IMR-90 (cell line): Measurements from ENCODE around the gene CREG1. TPM values are rescaled to one million over a fixed set of nuclear protein-coding genes. Genes with fewer than 3 reads are reported as not detected.

Source experiments
- ATAC-seq: fragments of 200-7000 bp; cut with Tn5 transposase; 2 replicates; pipeline ENCODE4 v1.9.1; 2020; ENCODE audit warnings: low read depth, mild to moderate bottlenecking, moderate library complexity
- BruUV-seq: library from RNA; stranded (reverse); fragments of 400-500 nt; replicated peaks from 2 replicates; lab custom pipeline; 2021; lab: Mats Ljungman, UMichigan
- CTCF ChIA-PET: fragments of 300-600 bp; formaldehyde crosslinking; extraction: SDS; loops from one replicate; lab custom pipeline; 2021; ENCODE audit warnings: antibody characterized with exemption; lab: Yijun Ruan, JAX
- POLR2A ChIA-PET: fragments of 300-600 bp; sonication (Branson Sonifier 250); formaldehyde crosslinking; loops from one replicate; lab custom pipeline; 2022; ENCODE audit warnings: antibody characterized with exemption; ENCODE audit not compliant: unreplicated experiment; lab: Charles Lee
- DNase-seq: peaks from one replicate; pipeline ENCODE4 v3.0.0; 2013
- H2AFZ ChIP-seq: replicated peaks from 2 replicates; pipeline ENCODE3; 2013; ENCODE audit warnings: low read length, mild to moderate bottlenecking; ENCODE audit not compliant: poor library complexity
- H2AK5ac ChIP-seq: 2 replicates; pipeline ENCODE4 v1.6.1; 2013; ENCODE audit warnings: low read depth, low read length, inconsistent platforms
- H2AK9ac ChIP-seq: replicated peaks from 2 replicates; pipeline ENCODE3; 2013; ENCODE audit warnings: mild to moderate bottlenecking, low read depth, low read length, moderate library complexity; ENCODE audit not compliant: poor library complexity
- H2BK120ac ChIP-seq: 2 replicates; pipeline ENCODE4 v1.6.1; 2013; ENCODE audit warnings: low read depth, low read length, inconsistent platforms
- H2BK15ac ChIP-seq: 3 replicates; pipeline ENCODE4 v1.6.1; 2013; ENCODE audit warnings: low read depth, low read length, inconsistent platforms
- H2BK20ac ChIP-seq: 2 replicates; pipeline ENCODE4 v1.6.1; 2013; ENCODE audit warnings: low read depth, mild to moderate bottlenecking, inconsistent platforms, low read length, moderate library complexity
- H2BK5ac ChIP-seq: 2 replicates; pipeline ENCODE4 v1.6.1; 2013; ENCODE audit warnings: mild to moderate bottlenecking, low read depth, low read length, inconsistent platforms; ENCODE audit not compliant: poor library complexity, severe bottlenecking
- H3K14ac ChIP-seq: replicated peaks from 2 replicates; pipeline ENCODE4 v1.6.1; 2013; ENCODE audit warnings: low read depth, low read length, inconsistent platforms
- H3K18ac ChIP-seq: 2 replicates; pipeline ENCODE4 v1.6.1; 2013; ENCODE audit warnings: low read depth, low read length, control low read depth
- H3K23ac ChIP-seq: 2 replicates; pipeline ENCODE4 v1.6.1; 2013; ENCODE audit warnings: low read depth, low read length, inconsistent platforms
- H3K27ac ChIP-seq: 2 replicates; pipeline ENCODE4 v1.5.1; 2013; ENCODE audit warnings: mild to moderate bottlenecking, control low read depth, low read length; ENCODE audit not compliant: insufficient read depth
- H3K27me3 ChIP-seq: 2 replicates; pipeline ENCODE4 v1.6.1; 2013; ENCODE audit warnings: low read length; ENCODE audit not compliant: control insufficient read depth, insufficient read depth
- H3K36me3 ChIP-seq: 2 replicates; pipeline ENCODE4 v1.6.1; 2013; ENCODE audit warnings: low read length, mixed read lengths; ENCODE audit not compliant: control insufficient read depth, insufficient read depth
- H3K4ac ChIP-seq: 2 replicates; pipeline ENCODE4 v1.6.1; 2013; ENCODE audit warnings: low read depth, low read length, inconsistent platforms
- H3K4me1 ChIP-seq: 2 replicates; pipeline ENCODE4 v1.6.1; 2013; ENCODE audit warnings: low read length, mixed read lengths; ENCODE audit not compliant: control insufficient read depth, insufficient read depth
- H3K4me2 ChIP-seq: 2 replicates; pipeline ENCODE4 v1.6.1; 2013; ENCODE audit warnings: low read depth, mild to moderate bottlenecking, control low read depth, low read length, moderate library complexity
- H3K4me3 ChIP-seq: 2 replicates; pipeline ENCODE4 v1.5.1; 2013; ENCODE audit warnings: low read depth, mild to moderate bottlenecking, control low read depth, low read length, moderate library complexity; ENCODE audit not compliant: insufficient read depth
- H3K56ac ChIP-seq: 2 replicates; pipeline ENCODE4 v1.6.1; 2013; ENCODE audit warnings: low read length, inconsistent platforms; ENCODE audit not compliant: insufficient read depth; ENCODE audit errors: extremely low read depth
- H3K79me1 ChIP-seq, 2 experiments: 2 replicates each; pipeline ENCODE4 v1.6.1; 2013; ENCODE audit warnings: low read length in 2 of 2, inconsistent platforms in 1 of 2, low read depth in 1 of 2
- H3K9ac ChIP-seq: 2 replicates; pipeline ENCODE4 v1.6.1; 2013; ENCODE audit warnings: low read depth, low read length, control low read depth
- H3K9me1 ChIP-seq: 2 replicates; pipeline ENCODE4 v1.6.1; 2013; ENCODE audit warnings: low read length, inconsistent platforms; ENCODE audit not compliant: insufficient read depth
- H3K9me3 ChIP-seq: 2 replicates; pipeline ENCODE4 v1.6.1; 2013; ENCODE audit warnings: low read length; ENCODE audit not compliant: control insufficient read depth, insufficient read depth
- H4K20me1 ChIP-seq: 2 replicates; pipeline ENCODE4 v1.6.1; 2013; ENCODE audit warnings: low read length, inconsistent platforms; ENCODE audit not compliant: insufficient read depth
- H4K5ac ChIP-seq: 2 replicates; pipeline ENCODE4 v1.6.1; 2013; ENCODE audit warnings: mild to moderate bottlenecking, low read depth, low read length, control low read depth
- H4K8ac ChIP-seq, 2 experiments: 2 replicates each; pipeline ENCODE4 v1.6.1; 2013; ENCODE audit warnings: low read depth in 2 of 2, low read length in 2 of 2, control low read depth in 1 of 2, inconsistent platforms in 1 of 2
- H4K91ac ChIP-seq: 2 replicates; pipeline ENCODE4 v1.6.1; 2013; ENCODE audit warnings: low read depth, low read length, inconsistent platforms; ENCODE audit not compliant: insufficient read depth
- CHD1 ChIP-seq: IDR thresholded peaks from 2 replicates; pipeline ENCODE4 v1.6.1; 2012; ENCODE audit warnings: low read depth, low read length, improper control_type of control experiment
- MAZ ChIP-seq: IDR thresholded peaks from 2 replicates; pipeline ENCODE4 v1.6.1; 2012; ENCODE audit warnings: low read depth, mild to moderate bottlenecking, low read length, improper control_type of control experiment, moderate library complexity, borderline replicate concordance
- MXI1 ChIP-seq: IDR thresholded peaks from 2 replicates; pipeline ENCODE4 v1.6.1; 2012; ENCODE audit warnings: low read depth, mild to moderate bottlenecking, low read length, moderate library complexity, borderline replicate concordance
- NFE2L2 ChIP-seq: fragments of 150-350 bp; IDR thresholded peaks from 2 replicates; pipeline ENCODE4 v1.6.1; 2016; ENCODE audit warnings: low read depth, mild to moderate bottlenecking, low read length
- WGBS, 2 experiments: methylation state at CpG; one replicate each; pipeline versions ENCODE4 v1.1.5 to v1.1.7; 2013; ENCODE audit warnings: missing lambda C conversion rate in 2 of 2; ENCODE audit not compliant: insufficient read length in 1 of 2; ENCODE audit errors: extremely low coverage in 2 of 2; 5-methylcytosine and 5-hydroxymethylcytosine counted together
- dilution Hi-C: fragments of 300-500 bp; cut with HindIII; formaldehyde crosslinking; loops from one replicate; pipeline ENCODE4 v1.14.3; 2018; ENCODE audit warnings: low sequenced_read_pairs; ENCODE audit not compliant: unreplicated experiment
- in situ Hi-C: fragments of 300-500 bp; cut with MboI; formaldehyde crosslinking; loops from 3 replicates; pipeline ENCODE4 v1.14.3; 2019; ENCODE audit warnings: low sequenced_read_pairs, inconsistent platforms, mixed read lengths
- intact Hi-C: fragments of 100-400 bp; cut with micrococcal nuclease; formaldehyde crosslinking; loops from 2 replicates; pipeline ENCODE4 v1.10.0; 2022
- polyA plus RNA-seq, 3 experiments: library from polyadenylated mRNA; depleted of rRNA; stranded (reverse); fragments of >200 nt; gene quantifications; 2 replicates each; pipeline ENCODE4 v1.2.3, GENCODE V29; 2012; ENCODE audit warnings: low replicate concordance in 1 of 3
- total RNA-seq: library from RNA; depleted of rRNA; stranded (reverse); fragments of >200 nt; gene quantifications from 2 replicates; pipeline ENCODE4 v1.2.3, GENCODE V29; 2012
- TF ChIP-seq, protein P1 (sequence below): conservative IDR thresholded peaks from 2 replicates; pipeline ENCODE4 v1.5.1; 2012; ENCODE audit warnings: mild to moderate bottlenecking, low read depth, low read length, improper control_type of control experiment

The CREG1 gene
- total and polyA plus RNA-seq, 2 of the 4 experiments (the other 2 are of a cell fraction), result 2.9 to 6.4 TPM

DNA sequence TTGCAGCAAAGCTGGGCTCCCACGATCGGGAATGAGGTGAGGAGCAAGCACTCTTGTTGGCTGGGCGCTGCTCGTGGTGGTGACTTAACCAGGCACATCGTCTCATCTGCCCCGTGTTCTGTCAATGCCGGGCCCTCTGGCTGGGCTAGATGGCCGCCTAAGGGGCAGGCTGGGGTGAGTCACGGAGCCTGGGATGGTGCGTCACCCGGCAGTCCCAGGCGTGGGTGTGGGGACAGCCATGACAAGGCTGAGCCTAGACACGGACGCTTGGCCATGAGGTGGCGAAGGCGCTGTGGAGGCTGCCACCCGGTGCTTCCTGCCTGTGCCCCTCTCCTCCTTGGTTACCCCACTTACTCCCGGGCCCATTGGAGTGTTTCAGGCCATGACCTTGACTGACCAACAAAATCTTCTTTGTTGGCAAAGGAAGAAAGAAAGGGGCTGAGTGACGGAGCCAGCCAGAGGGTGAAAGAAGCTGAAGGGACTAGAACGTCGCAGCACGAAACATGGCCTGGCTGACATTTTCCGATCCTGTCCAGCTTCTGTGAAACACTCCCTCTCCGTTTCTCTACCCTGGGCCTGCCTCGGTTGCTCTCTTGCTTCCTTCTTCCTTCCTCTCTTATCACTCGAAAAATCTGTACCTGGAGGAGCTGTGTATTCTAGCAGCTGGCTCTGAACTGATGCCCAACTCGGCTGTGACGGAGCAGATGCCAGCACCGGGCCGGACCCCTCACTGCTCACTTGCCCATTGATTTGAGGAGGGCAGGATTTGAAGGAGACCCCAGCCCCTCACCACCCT lies 35.8 kb downstream of the CREG1 start (continued):
- no peak for TF ChIP-seq MXI1

GRCh38 chr1:167516404-167517388 lies 36.9 kb downstream of the CREG1 start:
- Histone ChIP-seq H4K8ac (no peak overlapping the region), H3K23ac (no peak overlapping the region), H3K36me3 (no peaks in the 10 kb centered on the region), H3K4me2 (no peak overlapping the region), H2AK5ac (no peak overlapping the region), H3K14ac (no peak overlapping the region), H2BK15ac (no peak overlapping the region), H2BK120ac (no peak overlapping the region), H3K9me1 (no peaks in the 10 kb centered on the region), H2AK9ac (no peak overlapping the region), H3K4me1 (no peaks in the 10 kb centered on the region), H2AFZ (no peak overlapping the region), H2BK5ac (no peak overlapping the region), H3K4ac (no peak overlapping the region), H3K79me1 (no peaks in the 10 kb centered on the region), H3K18ac (no peak overlapping the region), H3K56ac (no peak overlapping the region), H4K20me1 (no peaks in the 10 kb centered on the region), H3K4me3 (no peak overlapping the region), H4K5ac (no peak overlapping the region), H3K27me3 (peaks cover 7% of the 10 kb centered on the region), H3K27ac (no peak overlapping the region), H3K9ac (no peak overlapping the region), H2BK20ac (no peak overlapping the region), H3K9me3 (no peaks in the 10 kb centered on the region), H4K91ac (no peak overlapping the region)
- intact Hi-C loops (no loop called here), dilution Hi-C loops (no loop called here), in situ Hi-C loops (no loop called here)
- no peak for DNase-seq
- 23% methylated on average over 6 of the region's 19 CpGs; no CpG with 5 or more reads in 1 of the 2 experiments for WGBS, 2 experiments
- POLR2A ChIA-PET, result interaction anchor here (0.7 kb wide), 1 partner anchor 50 kb away, joined by 3 read pairs; no protein-coding TSS in a partner anchor
- CTCF ChIA-PET, result interaction anchor here (1.1 to 1.4 kb wide), 2 partner anchors 11 to 50 kb away, joined by 3 read pairs; no protein-coding TSS in a partner anchor
- TF ChIP-seq NFE2L2 (no peak), CHD1 (no peak), MXI1 (no peak), MAZ (no peak)
- TF ChIP-seq, protein P1, sequence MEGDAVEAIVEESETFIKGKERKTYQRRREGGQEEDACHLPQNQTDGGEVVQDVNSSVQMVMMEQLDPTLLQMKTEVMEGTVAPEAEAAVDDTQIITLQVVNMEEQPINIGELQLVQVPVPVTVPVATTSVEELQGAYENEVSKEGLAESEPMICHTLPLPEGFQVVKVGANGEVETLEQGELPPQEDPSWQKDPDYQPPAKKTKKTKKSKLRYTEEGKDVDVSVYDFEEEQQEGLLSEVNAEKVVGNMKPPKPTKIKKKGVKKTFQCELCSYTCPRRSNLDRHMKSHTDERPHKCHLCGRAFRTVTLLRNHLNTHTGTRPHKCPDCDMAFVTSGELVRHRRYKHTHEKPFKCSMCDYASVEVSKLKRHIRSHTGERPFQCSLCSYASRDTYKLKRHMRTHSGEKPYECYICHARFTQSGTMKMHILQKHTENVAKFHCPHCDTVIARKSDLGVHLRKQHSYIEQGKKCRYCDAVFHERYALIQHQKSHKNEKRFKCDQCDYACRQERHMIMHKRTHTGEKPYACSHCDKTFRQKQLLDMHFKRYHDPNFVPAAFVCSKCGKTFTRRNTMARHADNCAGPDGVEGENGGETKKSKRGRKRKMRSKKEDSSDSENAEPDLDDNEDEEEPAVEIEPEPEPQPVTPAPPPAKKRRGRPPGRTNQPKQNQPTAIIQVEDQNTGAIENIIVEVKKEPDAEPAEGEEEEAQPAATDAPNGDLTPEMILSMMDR, result no peak
- no TSS peak for BruUV-seq
- no peak for ATAC-seq
